ENCODE data around the gene ATP1A2. TPM values are rescaled to one million over a fixed set of nuclear protein-coding genes. Genes with fewer than 3 reads are reported as not detected.
"Not testable (repeated sequence)": the region's sequence is repeated elsewhere in the genome, so short reads cannot be mapped to it uniquely, and the experiment has no call there.

The ATP1A2 gene
- total and polyA plus RNA-seq, 2 of the 8 experiments (the other 6 are each of a cell fraction or from before 2014, with no cell fraction given), result 39.7 to 40.8 TPM

- CTCF ChIA-PET (ENCODE audit: partially characterized antibody), result interaction anchor here (0.8 to 18.1 kb wide), 8 partner anchors 8 to 140 kb away, joined by 3 to 256 read pairs (median 26); partner anchors contain the start of genes CASQ1 and IGSF8
- not testable (repeated sequence) for H2BK5ac ChIP-seq (ENCODE audit: low read depth, low read length); FAIRE-seq; H3K4ac ChIP-seq (replicated peaks; ENCODE audit: insufficient read length, low read depth, low read length); H2AK5ac ChIP-seq (ENCODE audit: low read depth, low read length); H4K91ac ChIP-seq (replicated peaks; ENCODE audit: insufficient read length, low read length); H3K18ac ChIP-seq (ENCODE audit: extremely low read depth, low read length); H2BK12ac ChIP-seq (ENCODE audit: low read depth, low read length); H3K4me3 ChIP-seq (ENCODE audit: extremely low read depth in 1 of 4, insufficient read depth in 2 of 4, low read depth in 3 of 4, low read length in 4 of 4); H4K5ac ChIP-seq (ENCODE audit: insufficient read length, low read depth, low read length); H4K8ac ChIP-seq (ENCODE audit: extremely low read depth, insufficient read depth, low read length); H2BK120ac ChIP-seq (replicated peaks; ENCODE audit: low read depth, low read length); H2BK15ac ChIP-seq (ENCODE audit: low read length); H3K27me3 ChIP-seq (replicated peaks in 1 of 4; ENCODE audit: control insufficient read depth in 3 of 4, extremely low read depth in 1 of 4, insufficient read depth in 3 of 4, low read length in 3 of 4); H3K27ac ChIP-seq (ENCODE audit: low read depth, low read length); H3K79me2 ChIP-seq (ENCODE audit: control insufficient read depth in 1 of 2, insufficient read depth in 2 of 2, low read length in 2 of 2); H3K9me3 ChIP-seq (ENCODE audit: insufficient read depth in 2 of 2, low read depth in 1 of 2, low read length in 1 of 2); H3K23me2 ChIP-seq (ENCODE audit: low read depth, low read length); H3K36me3 ChIP-seq (ENCODE audit: control insufficient read depth in 2 of 4, insufficient read depth in 4 of 4, low read length in 3 of 4); DNase-seq (ENCODE audit: low read depth in 1 of 2, low spot score in 2 of 2); H3K23ac ChIP-seq (ENCODE audit: insufficient read length); H3K4me2 ChIP-seq (ENCODE audit: insufficient read depth in 1 of 2, low read depth in 2 of 2, low read length in 2 of 2); H2BK20ac ChIP-seq (ENCODE audit: low read length); H3K9ac ChIP-seq (replicated peaks in 1 of 4; ENCODE audit: extremely low read depth in 1 of 4, low read depth in 3 of 4, low read length in 3 of 4); H2AFZ ChIP-seq (ENCODE audit: low read length); H3K56ac ChIP-seq (replicated peaks; ENCODE audit: insufficient read length, low read depth, low read length); H4K20me1 ChIP-seq (replicated peaks in 1 of 2; ENCODE audit: control insufficient read depth in 1 of 2, insufficient read depth in 2 of 2, low read length in 2 of 2); H3K79me1 ChIP-seq (ENCODE audit: low read depth, low read length); H3K14ac ChIP-seq (ENCODE audit: insufficient read length)
- POLR2A ChIA-PET (ENCODE audit: partially characterized antibody), result interaction anchor here (1.0 to 1.2 kb wide), 2 partner anchors 20 to 141 kb away, joined by 3 read pairs; no protein-coding TSS in a partner anchor
- WGBS, 2 experiments (ENCODE audit: extremely low coverage in 1 of 2, insufficient coverage in 1 of 2, insufficient read length in 1 of 2, insufficient replicate concordance in 2 of 2, low coverage in 1 of 2, low lambda C conversion rate in 2 of 2, missing lambda C conversion rate in 1 of 2), result 94% methylated on average over 10 of the region's 10 CpGs; no CpG with 5 or more reads in 1 of the 2 experiments
- peaks cover 8 to 48% (median 31%) of the 10 kb centered on the region in 4 experiments for H3K4me1 ChIP-seq (replicated peaks in 1 of 4; ENCODE audit: control insufficient read depth in 3 of 4, insufficient read depth in 4 of 4, low read length in 3 of 4)
These were observed 4.1 kb upstream of the ATP1A2 start for GRCh38 chr1:160111462-160111861.
